GM21526 (cell line): ENCODE data around the gene MGARP.

Experiments
- ATAC-seq: cut with Tn5 transposase; IDR thresholded peaks from one replicate; pipeline ENCODE4 v1.9.1; 2021; ENCODE audit warnings: moderate library complexity; ENCODE audit not compliant: unreplicated experiment, low FRiP score

MGARP gene

DNA sequence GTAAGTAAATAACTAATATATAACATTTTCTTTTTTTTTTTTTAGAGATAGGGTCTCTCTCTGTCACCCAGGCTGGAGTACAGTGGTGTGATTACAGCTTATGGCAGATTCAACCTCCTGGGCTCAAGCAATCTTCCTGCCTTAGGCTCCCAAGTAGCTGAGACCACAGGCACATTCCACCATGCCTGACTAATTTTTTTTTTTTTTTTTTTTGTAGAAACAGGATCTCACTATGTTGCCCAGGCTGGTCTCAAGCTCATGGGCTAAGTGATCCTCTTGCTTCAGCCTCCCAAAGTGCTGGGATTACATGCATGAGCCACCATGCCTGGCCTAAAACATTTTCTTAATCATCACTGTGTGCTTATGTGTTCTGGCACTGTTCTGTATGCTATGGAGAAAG is 32.8 kb downstream of the MGARP start:
- ATAC-seq, result no peak

DNA sequence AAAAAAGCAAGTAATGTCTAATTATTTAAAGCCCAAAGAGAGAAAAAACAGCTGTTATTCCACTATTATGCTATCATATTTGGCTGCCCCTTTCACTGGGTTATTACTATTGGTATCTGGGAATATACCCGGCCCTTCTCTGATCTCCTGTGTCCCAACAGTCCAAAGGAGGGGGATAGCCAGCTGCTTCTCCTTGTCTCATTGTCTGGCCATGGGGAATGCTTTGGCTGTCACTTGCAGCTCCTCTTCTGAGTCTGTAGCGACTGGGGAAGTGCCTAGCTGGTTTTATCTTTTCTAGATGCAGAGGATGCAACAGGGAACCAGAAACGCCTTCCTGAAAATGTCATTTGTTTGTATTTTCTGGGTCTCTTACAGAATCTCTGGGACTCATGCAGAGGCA is 33.9 kb downstream of the MGARP start:
- no peak for ATAC-seq

DNA sequence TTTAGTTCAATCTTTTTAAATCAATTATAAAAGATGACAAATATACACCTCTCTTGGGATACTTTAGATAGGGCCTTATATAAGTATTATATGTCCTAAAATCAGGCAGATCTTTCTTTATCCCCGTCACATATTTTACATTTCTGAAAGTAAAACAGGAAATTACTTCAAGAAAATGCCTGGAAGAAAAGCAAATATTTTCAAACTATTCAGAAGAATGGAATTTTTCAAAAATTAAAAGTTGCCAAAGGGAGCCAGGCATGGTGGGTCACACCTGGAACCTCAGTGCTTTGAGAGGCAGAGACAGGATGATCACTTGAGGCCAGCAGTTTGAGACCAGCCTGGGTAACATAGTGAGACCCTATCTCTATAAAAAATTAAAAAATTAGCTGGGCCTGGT is 34.4 kb downstream of the MGARP start:
- ATAC-seq, result no peak

DNA sequence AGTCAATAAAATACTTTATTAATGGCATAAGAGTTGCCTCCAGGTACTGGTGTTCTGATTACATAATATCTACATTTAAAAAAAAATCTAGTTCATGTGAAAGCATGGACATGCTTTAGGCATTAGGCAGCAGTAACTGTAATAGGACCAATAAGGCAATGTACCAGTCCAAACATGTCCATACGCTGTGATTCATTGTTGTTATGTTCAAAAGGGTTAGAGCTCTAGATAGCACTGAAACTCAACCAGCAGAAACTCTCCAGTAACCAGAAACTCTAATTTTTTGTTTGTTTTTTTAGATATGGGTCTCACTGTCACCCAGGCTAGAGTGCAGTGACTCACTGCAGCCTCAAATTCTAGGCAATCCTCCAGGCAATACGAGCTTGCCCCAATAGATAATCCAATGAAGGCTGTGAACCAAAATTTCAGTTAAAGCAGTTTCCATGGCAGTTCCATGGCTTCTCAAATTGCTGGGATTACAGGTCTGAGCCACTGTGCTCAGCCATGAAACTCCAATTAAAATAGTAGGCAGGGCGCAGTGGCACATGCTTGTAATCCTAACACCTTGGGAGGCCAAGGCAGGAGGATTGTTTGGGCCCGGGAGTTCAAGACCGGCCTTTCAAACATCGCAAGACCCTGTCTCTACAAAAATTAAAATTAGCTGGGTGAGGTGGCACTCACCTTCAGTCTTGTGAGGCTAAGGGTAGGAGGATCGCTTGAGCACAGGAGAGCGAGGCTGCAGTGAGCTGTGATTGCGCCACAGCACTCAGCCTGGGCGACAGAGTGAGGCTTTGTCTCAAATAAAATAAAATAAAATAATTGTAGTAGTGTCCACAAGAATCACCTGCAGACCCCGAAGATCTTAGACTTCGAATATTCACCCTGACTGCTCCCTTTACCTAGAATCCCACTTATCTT is 36.3 kb downstream of the MGARP start:
- ATAC-seq, result no peak

DNA sequence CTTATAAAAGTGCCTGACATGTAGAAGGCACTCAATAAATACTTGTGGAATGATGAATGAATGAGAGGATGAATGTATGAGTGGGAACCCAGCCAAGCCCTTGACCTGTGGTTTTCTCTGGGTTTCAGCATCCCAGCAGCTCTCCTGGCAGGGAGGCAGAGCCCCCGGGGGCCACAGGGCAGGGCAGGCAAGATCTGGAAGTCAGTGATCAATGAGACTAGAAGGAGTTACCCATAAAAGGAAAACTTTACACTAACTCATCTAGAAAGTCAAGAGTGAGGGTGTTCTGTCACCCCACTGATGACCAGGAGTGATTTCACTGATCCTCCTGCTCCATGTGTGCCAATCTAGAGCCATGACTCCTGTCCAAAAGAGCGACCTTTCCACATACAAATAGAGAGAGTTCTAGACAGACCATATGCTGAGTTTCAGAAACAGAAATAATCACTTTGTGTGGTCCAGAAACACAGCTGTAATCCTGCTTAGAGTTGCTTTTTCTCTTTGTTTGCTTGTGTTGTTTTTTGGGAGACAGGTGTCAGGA is 37.4 kb downstream of the MGARP start:
- no peak for ATAC-seq

DNA sequence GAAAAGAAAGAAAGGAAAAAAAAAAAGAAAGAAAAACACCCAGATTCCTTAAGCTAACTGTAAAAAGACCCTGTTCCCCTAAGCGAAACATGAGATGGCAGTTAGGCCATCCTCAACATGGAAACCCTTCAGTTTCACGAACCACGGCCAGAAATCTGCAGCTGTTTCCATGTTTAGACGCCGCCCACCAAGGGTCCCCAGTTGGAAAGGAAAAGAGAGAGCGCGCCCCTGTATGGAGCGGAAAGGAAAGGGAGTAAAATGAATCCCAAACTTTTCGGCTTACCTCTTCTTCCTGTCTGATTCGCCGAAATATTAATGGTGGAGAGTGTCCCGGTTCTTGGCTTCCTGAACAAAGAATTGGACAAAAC is 38.3 kb downstream of the MGARP start:
- ATAC-seq, result no peak

DNA sequence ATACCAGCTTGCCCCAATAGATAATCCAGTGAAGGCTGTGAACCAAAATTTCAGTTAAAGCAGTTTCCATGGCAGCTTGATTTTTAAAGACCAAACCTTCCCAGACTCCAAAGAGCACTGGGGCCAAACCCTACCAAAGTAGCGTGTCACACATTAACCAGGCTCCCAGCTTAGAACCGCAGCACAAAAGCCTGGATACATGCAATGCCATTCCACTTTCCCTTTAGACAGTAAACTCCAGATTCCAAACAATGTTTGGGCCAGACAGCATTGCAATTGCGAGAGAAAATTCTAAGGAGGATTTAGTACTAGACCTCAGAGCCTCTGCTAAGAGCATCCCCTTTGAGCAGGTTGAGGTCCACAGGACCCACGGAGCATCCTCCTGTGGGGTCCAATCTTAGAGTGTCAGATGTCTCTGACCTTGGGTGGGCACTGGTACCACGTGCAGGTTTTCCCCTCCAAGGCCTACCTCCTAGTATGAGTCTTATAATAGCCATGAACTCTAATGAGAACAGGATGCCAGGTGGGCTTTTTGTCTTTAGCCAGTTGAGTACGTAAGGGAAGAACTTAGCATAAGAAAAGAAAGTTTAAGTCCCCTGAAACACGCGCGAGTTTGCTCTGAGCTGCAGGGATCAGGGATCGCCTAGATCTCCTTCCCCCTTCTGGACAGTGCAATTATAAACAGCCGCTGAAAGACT is 38.8 kb downstream of the MGARP start:
- ATAC-seq, result no peak

DNA sequence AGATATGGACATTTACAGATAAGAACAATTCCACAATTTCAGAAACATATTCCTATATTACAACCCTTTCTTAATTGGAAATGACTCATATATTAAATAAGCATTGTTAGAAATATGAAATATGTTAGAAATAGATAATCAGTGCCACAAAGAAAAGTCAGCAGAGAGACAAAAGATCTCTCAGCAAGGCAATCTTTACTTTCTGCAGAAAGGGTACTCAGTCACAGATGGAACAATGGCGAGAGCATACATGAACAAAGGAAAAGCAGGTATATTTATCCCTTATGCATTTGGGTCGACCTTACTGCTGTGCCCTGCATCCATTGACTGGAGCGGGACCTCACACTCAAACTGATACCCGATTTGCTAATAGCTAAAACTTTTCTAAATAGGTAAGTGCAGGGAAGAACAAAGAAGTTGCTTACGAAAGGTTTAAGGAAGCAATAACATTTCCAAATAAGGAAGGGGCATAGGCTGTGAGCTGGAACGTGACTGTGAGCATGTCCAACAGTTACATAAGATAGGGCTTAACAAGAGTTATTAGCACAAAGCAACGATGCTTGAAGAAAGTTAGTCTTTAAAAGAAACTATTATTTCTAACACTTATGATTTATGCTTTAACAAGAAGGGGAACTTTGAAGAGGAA is 40.8 kb downstream of the MGARP start:
- no peak for ATAC-seq

DNA sequence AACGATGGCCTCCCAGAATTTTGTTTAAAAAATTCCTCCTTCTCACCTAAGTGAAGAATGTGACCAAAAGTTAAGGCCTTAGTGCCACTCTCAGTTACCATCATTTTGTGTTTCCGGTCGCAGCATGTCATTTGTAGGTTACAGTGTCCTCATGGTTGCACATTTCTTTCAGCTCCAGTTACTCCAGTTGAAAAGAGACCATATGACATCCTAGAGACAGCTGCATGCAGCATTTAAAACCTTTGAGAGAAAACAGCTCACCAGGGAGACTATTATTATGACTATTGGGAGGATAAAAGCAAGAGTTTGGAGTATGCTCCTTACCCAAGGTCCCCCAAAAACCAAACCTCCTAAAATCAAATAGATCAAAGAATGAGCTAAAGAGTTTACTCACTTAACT is 45.8 kb downstream of the MGARP start:
- ATAC-seq, result no peak

DNA sequence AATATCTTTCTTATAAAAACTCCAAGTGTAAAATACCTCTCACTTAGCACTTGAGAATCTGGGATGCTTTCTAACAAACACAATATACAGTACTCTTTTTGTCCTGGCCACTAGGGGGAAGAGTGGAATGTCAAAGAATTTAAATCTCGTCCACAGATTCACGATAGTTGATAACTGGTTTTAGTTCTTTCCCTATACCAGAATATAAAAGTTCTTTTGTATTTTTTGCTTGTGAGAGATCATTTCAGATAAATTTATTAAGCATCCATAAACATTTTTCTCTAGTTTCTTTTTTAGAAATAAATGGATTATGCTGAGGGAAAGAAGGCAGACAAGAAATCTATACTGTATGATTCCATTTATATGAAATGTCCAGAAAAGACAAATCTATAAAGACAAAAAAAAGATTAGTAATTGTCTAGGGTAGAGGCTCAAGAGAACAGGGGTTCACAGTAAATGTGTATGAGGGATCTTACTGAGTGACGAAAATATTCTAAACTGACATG is 50.4 kb downstream of the MGARP start:
- ATAC-seq, result no peak

DNA sequence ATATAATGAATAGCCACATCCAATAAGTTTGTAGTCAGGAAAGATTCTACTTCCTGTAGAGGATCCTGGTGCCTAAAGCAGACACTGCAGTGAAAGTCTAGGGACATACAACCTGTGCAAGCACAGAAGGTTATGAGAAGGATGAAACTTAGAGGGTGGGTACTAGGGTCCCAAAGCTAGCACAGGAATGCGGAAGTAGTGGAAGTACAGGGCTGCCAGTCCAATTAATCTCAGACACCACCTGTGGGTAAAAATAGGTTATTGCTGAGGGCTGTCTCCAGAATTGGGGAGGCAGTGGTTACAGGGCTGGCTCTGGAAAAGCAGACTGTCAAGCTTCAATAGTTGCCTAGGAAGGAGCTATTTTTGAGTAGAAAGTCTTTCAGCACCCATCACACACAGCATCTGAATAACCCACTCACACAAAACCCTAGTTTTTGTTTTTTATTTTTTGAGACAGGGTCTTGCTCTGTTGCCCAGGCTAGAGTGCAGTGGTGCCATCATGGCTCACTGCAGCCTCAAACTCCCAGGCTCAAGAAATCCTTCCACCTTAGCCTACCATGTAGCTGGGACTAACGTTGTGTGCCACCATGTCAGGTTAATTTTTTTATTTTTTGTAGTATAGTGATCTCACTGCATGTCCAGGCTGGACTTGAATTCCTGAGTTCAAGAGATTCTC is 52.2 kb downstream of the MGARP start:
- no peak for ATAC-seq

DNA sequence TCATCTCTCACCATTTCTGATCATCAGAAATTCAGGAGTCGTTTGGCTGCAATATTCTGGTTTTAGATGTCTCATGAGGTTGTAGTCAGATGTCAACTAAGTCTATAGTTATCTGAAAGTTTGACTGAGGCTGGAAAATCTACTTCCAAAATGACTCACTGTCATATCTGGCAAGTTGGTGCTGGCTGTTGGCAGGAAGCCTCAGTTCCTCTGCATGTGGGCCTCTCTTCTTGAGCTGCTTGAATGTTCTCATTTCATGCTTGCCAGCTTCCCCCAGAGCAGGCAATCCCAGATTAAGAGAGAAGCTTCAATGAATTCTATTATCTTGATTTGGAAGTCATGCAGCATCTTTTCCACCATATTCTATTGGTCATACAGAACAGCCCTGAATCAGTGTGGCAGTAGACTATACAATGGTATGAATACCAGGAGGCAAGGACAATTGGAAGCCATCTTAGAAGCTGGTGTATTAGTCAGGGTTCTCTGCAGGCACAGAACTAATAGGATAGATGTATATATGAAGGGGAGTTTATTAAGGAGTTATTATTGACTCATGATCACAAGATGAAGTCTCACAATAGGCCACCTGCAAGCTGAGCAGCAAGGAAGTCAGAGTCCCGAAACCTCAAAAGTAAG is 56.2 kb downstream of the MGARP start:
- no peak for ATAC-seq

DNA sequence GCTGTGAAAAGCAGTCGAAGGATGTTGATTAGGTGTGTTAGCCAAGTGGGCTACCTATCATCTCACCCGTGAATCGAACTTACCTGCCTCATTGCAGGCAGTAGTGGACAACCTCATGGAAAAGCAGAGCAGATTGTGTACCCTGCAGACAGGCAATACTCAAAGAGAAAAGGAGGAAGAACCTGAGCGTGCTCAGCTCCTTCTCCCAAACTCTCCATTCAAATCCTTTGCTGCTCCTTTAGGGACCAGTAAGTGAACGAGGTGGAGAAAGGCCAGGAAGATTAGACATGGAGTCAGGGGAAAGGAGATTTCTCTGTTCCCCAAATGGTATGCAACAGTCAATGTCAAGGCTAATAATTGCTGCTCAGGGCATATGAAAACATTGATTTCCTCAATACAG is 57.8 kb downstream of the MGARP start:
- no peak for ATAC-seq

DNA sequence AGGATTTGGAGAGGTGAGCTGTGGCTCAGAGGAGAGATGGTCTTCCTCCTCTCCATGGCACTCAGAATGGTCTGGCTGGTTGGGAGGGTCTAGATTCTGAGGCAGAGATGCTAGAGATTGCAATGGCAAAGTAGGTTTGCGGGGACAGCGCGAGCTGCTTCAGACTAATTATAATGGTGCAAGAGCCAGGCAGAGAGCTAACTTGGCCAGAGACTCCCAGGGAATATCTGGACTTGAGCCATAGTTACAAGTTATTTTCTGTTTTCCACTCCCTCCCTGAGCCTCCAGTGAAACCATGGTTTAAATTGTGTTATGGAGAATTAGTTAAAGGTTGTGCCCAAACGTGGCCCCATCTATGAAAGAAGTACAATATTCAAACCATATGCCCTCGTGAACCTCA is 58.3 kb downstream of the MGARP start:
- no peak for ATAC-seq

DNA sequence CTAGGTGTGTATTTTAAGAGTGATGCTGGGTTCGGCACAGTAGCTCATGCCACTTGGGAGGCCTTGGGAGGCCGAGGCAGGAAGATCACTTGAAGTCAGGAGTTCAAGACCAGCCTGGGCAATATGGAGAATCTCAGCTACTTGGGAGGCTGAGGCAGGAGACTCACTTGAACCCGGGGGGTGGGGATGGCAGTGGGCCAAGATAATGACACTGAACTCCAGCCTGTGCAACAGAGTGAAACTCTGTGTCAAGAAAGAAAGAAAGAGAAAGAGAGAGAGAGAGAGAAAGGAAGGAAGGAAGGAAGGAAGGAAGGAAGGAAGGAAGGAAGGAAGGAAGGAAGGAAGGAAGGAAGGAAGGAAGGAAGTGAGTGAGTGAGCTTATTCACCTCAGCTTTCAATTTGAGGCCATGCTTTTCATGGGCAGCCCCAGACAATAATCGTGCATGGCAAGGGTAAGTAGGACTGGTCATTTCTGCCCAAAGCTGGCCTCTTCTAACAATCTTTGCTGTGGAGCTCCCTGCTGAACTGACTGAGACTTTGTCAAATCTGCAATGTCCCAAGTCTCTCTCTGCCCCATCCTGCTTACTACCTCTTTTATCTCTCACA is 60.5 kb downstream of the MGARP start:
- ATAC-seq, result no peak
